ENCODE data around the gene CCDC136. TPM values are rescaled to one million over a fixed set of nuclear protein-coding genes. Genes with fewer than 3 reads are reported as not detected.

The CCDC136 gene
- total RNA-seq, 1 experiment from 2014 or later, result 31.1 TPM

GRCh38 chr7:128838109-128838779 lies 46.5 kb downstream of the CCDC136 start:
- H3K23me2 ChIP-seq (ENCODE audit: insufficient read length, low read depth, low read length, poor library complexity, severe bottlenecking), result no peaks in the 10 kb centered on the region
- H3K36me3 Mint-ChIP-seq (ENCODE audit: insufficient read depth in 1 of 3, low read depth in 3 of 3), result peaks cover 0 to 6% (median 0%) of the 10 kb centered on the region in 3 experiments; a peak in 2 of 7 replicates
- H4K91ac ChIP-seq (ENCODE audit: insufficient read length, low read depth, low read length), result no peak overlapping the region
- no peak overlapping the region for H3K23ac ChIP-seq (ENCODE audit: insufficient read length, low read depth, low read length)
- no peak overlapping the region for H3K9ac ChIP-seq (ENCODE audit: extremely low read depth, insufficient read length, low read length)
- H2AFZ ChIP-seq (ENCODE audit: low read length), result no peak overlapping the region
- no peak overlapping the region for H2BK5ac ChIP-seq (ENCODE audit: insufficient read length, low read length)
- TF ChIP-seq CTCF (conservative IDR thresholded peaks at IDR 0.05), result no peak
- H3K27ac ChIP-seq (ENCODE audit: insufficient read length, low read depth, low read length), result no peak overlapping the region
- 0 out of 2 replicates have a peak, but pooled peaks cover 1% of the 10 kb centered on the region for H3K27me3 ChIP-seq (ENCODE audit: insufficient read depth, low read length)
- no peak overlapping the region for H3K14ac ChIP-seq (ENCODE audit: insufficient read depth, low read length)
- H3K79me1 ChIP-seq (ENCODE audit: insufficient read depth, low read depth, low read length, poor library complexity, severe bottlenecking), result no peaks in the 10 kb centered on the region
- no peak overlapping the region for H3K4me3 Mint-ChIP-seq
- H3K4me1 ChIP-seq (ENCODE audit: insufficient read depth, low read length), result peaks cover 1% of the 10 kb centered on the region; the same call in 1 of the 2 replicates
- H2AK5ac ChIP-seq (ENCODE audit: insufficient read length, low read length), result no peak overlapping the region
- peaks cover 2% of the 10 kb centered on the region; the same call in 1 of the 2 replicates for H3K27me3 Mint-ChIP-seq (ENCODE audit: low read depth)
- WGBS (ENCODE audit: extremely low coverage, insufficient read length, low lambda C conversion rate), result no CpG with 5 or more reads among the region's 22 CpGs
- H3K4me1 Mint-ChIP-seq, result peaks cover 11 to 30% of the 10 kb centered on the region in 2 experiments
- no peaks in the 10 kb centered on the region for H4K20me1 ChIP-seq (ENCODE audit: control insufficient read depth, insufficient read depth, insufficient read length)
- H3K56ac ChIP-seq (ENCODE audit: insufficient read length, low read depth, low read length), result no peak overlapping the region
- H3K9me3 ChIP-seq (ENCODE audit: control insufficient read depth, low read depth, low read length), result no peaks in the 10 kb centered on the region
- no peaks in the 10 kb centered on the region for H3K9me3 Mint-ChIP-seq
- no peak overlapping the region for H2BK12ac ChIP-seq (ENCODE audit: insufficient read length, low read depth, low read length)
- H3K79me2 ChIP-seq (ENCODE audit: insufficient read depth, low read length), result no peaks in the 10 kb centered on the region
- no peak overlapping the region for H4K8ac ChIP-seq (replicated peaks; ENCODE audit: insufficient read length, low read depth, low read length)
- no peak overlapping the region for H2BK20ac ChIP-seq (ENCODE audit: low read depth, low read length, poor library complexity, severe bottlenecking)
- no peak overlapping the region for H3K4ac ChIP-seq (ENCODE audit: low read depth, low read length)
- no peak overlapping the region for H3K27ac Mint-ChIP-seq
- DNase-seq, result no peak
- H3K4me2 ChIP-seq (ENCODE audit: insufficient read depth, insufficient read length, low read length), result no peak overlapping the region
- H3K18ac ChIP-seq (ENCODE audit: insufficient read length, low read depth, low read length), result no peak overlapping the region
- no peak overlapping the region for H2BK120ac ChIP-seq (ENCODE audit: low read depth, low read length, poor library complexity, severe bottlenecking)
- H4K5ac ChIP-seq (ENCODE audit: insufficient read length, low read depth, low read length), result no peak overlapping the region
- H3T11ph ChIP-seq (ENCODE audit: low read length), result no peak overlapping the region
- H2BK15ac ChIP-seq (ENCODE audit: low read depth, low read length), result no peak overlapping the region
